Testis (tissue), 3 donors: ENCODE results near the gene PLA2G2C. TPM values are rescaled to one million over a fixed set of nuclear protein-coding genes. Genes with fewer than 3 reads are reported as not detected.

Source experiments
- DNase-seq: peaks from one replicate; pipeline ENCODE4 v3.0.0-alpha.2; 2019
- H3K27ac ChIP-seq, 2 donors: fragments of 200-600 bp; sonication (generic); one replicate each; pipeline ENCODE4 v1.5.1; 2019
- H3K27me3 ChIP-seq: fragments of 200-600 bp; sonication (generic); one replicate; pipeline ENCODE4 v1.5.1; 2019
- H3K36me3 ChIP-seq: fragments of 200-600 bp; sonication (generic); one replicate; pipeline ENCODE4 v1.5.1; 2017; ENCODE audit warnings: low read depth; ENCODE audit errors: missing control alignments
- H3K4me1 ChIP-seq: fragments of 200-600 bp; sonication (generic); one replicate; pipeline ENCODE4 v1.5.1; 2019
- H3K4me3 ChIP-seq, 2 donors: fragments of 200-600 bp; sonication (generic); one replicate each; pipeline ENCODE4 v1.5.1; 2017 to 2019
- H3K9me3 ChIP-seq: fragments of 200-600 bp; sonication (generic); one replicate; pipeline ENCODE4 v1.5.1; 2017
- CTCF ChIP-seq, 3 experiments: fragments of 450-650 bp in 2 of 3; fragments of 200-600 bp in 1 of 3; sonication (generic) in 1 of 3; IDR thresholded peaks; one replicate each; pipeline ENCODE4 v1.5.1; 2016 to 2019; ENCODE audit warnings: antibody characterized with exemption in 3 of 3, mild to moderate bottlenecking in 2 of 3, moderate library complexity in 1 of 3
- POLR2A ChIP-seq: fragments of 450-650 bp; IDR thresholded peaks from one replicate; pipeline ENCODE4 v1.6.1; 2017; ENCODE audit warnings: antibody characterized with exemption, mild to moderate bottlenecking, moderate library complexity
- WGBS, 2 donors: methylation state at CpG; one replicate each; pipeline ENCODE4 v1.1.5; 2018; 5-methylcytosine and 5-hydroxymethylcytosine counted together
- intact Hi-C: fragments of 100-400 bp; cut with DNase I; formaldehyde crosslinking; loops from one replicate; pipeline ENCODE4 v1.15.1; 2023; ENCODE audit warnings: low total_unique reads
- polyA plus RNA-seq: library from polyadenylated mRNA; stranded (reverse); fragments of 350-450 nt; fragmentation: Illumina TruSeq; extraction: RNeasy Lipid Tissue Mini Kit (QIAGEN cat#74804); gene quantifications from one replicate; pipeline ENCODE4 v1.2.3, GENCODE V29; 2014; ENCODE audit warnings: low read depth, low replicate concordance; ENCODE audit not compliant: insufficient read depth
- total RNA-seq, 2 donors: library from RNA; depleted of rRNA; stranded (reverse); fragments of >200 nt; gene quantifications; one replicate each; pipeline ENCODE4 v1.2.3, GENCODE V29; 2016

The PLA2G2C gene
- total and polyA plus RNA-seq, 3 donors from 2014 or later: 0.31 to 1.1 (median 0.47) TPM

GRCh38 chr1:20154301-20154831 lies 32.0 kb downstream of the PLA2G2C start:
- no peak overlapping the region for H3K4me3 ChIP-seq
- intact Hi-C loops: no loop called here
- peaks cover 18% of the 10 kb centered on the region for H3K4me1 ChIP-seq
- no peaks in the 10 kb centered on the region for H3K9me3 ChIP-seq
- H3K27ac ChIP-seq: no peak overlapping the region
- no peak for DNase-seq
- H3K36me3 ChIP-seq: no peaks in the 10 kb centered on the region
- WGBS, 2 donors: 77 to 79% methylated on average over 18 of the region's 18 CpGs
- TF ChIP-seq CTCF (IDR thresholded peaks at IDR 0.05) (no peak), POLR2A (no peak)
- no peaks in the 10 kb centered on the region for H3K27me3 ChIP-seq

DNA sequence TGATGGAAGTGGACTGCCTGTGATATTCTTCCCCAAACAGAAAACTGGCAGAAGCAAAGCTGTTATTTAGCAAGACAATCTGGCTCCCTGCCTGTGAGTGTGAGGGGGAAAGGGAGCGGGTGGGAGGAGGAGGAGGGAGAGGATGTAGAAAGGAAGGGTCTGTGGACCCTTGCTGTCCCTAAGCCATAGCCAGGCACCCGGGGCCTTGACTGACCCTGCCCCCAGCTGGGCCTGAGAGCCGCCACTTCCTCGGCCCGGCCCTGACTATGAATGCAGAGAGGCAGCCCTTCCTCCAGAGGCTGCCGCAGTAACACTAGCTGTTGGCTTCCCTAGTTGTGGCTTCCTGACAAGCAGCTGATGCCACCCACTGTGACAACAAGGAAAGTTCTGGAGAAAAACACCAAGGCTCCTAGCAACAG lies 33.3 kb downstream of the PLA2G2C start:
- Histone ChIP-seq H3K27ac (no peak overlapping the region), H3K9me3 (no peaks in the 10 kb centered on the region), H3K36me3 (no peaks in the 10 kb centered on the region), H3K4me1 (peaks cover 18% of the 10 kb centered on the region), H3K4me3 (no peak overlapping the region), H3K27me3 (no peaks in the 10 kb centered on the region)
- TF ChIP-seq POLR2A (no peak), CTCF (IDR thresholded peaks at IDR 0.05) (no peak)
- intact Hi-C loops: no loop called here
- WGBS, 2 donors: 52 to 80% methylated on average over 6 of the region's 6 CpGs
- DNase-seq: peak; percentile 41

DNA sequence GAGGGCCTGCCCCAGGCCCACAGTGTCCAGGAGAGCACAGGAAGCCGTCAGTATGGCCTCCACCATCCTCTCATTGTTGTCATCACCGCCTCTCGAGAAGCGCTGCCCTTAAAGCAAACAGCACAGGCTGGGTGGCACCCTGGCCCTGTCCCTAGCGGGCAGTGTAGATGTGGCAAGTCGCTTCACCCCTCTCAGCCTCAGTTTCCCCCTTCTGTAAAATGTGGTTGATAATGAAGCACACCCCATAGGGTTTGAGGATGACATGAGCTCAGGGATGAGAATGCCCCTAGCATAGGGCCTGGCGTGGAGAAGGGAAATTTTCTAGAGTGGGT lies 33.8 kb downstream of the PLA2G2C start:
- no peak for TF ChIP-seq POLR2A
- no peak for TF ChIP-seq CTCF (IDR thresholded peaks at IDR 0.05)
- intact Hi-C loops: no loop called here
- H3K27me3 ChIP-seq: no peaks in the 10 kb centered on the region
- no peak overlapping the region for H3K4me3 ChIP-seq
- DNase-seq: no peak
- WGBS, 2 donors: 61 to 84% methylated on average over 3 to 7 of the region's 7 CpGs
- peaks cover 18% of the 10 kb centered on the region for H3K4me1 ChIP-seq
- no peaks in the 10 kb centered on the region for H3K9me3 ChIP-seq
- H3K36me3 ChIP-seq: no peaks in the 10 kb centered on the region
- H3K27ac ChIP-seq: no peak overlapping the region

DNA sequence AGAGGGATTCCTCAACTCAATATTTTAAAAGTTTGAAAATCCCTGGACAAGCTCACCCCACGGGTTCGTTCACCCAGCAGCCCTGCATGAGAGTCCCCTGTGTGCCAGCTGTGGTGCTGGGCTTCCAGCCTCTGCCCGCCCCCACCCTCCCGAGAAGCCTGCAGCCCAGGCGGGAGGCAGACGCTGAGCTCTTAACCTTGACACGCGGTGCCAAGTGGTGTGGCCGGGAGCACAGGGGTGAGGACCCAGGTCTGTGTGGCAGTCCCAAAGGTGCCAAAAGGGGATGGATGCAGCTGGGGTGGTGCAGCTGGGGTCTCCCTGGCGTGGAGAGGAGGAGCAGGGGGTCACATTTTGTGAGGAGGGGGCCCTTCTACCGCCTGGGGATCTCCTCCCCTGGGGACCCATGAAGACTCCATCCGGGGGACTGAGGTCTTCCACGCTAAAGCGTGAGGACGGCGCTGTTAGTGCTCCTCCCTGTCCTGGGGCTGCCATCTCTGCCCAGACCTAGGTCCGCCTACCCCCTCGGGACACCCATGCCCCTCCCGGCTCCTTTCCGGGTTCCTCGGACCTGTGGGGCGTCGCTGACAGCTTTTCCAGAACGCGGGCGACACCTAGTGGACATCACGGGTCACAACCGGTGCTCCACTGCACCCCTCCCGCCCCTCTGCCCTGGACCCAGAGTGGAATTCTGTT lies 34.3 kb downstream of the PLA2G2C start:
- WGBS, 2 donors: 2% methylated on average over 6 to 26 of the region's 29 CpGs
- Histone ChIP-seq H3K27me3 (no peaks in the 10 kb centered on the region), H3K9me3 (no peaks in the 10 kb centered on the region), H3K36me3 (no peaks in the 10 kb centered on the region), H3K27ac (no peak overlapping the region), H3K4me1 (peaks cover 18% of the 10 kb centered on the region), H3K4me3 (peak overlapping the region; percentile 10 to 53)
- DNase-seq: peak; percentile 90
- intact Hi-C loops: no loop called here
- TF ChIP-seq POLR2A (no peak), CTCF (IDR thresholded peaks at IDR 0.05) (peak; percentile 88 to 94 (median 93))

- TF ChIP-seq CTCF (IDR thresholded peaks at IDR 0.05): no peak
- no peak for TF ChIP-seq POLR2A
- Histone ChIP-seq H3K27me3 (no peaks in the 10 kb centered on the region), H3K36me3 (no peaks in the 10 kb centered on the region), H3K9me3 (no peaks in the 10 kb centered on the region), H3K27ac (no peak overlapping the region), H3K4me3 (no peak overlapping the region), H3K4me1 (peaks cover 18% of the 10 kb centered on the region)
- DNase-seq: no peak
- WGBS, 2 donors: 74 to 76% methylated on average over 6 of the region's 6 CpGs
- intact Hi-C loops: no loop called here
Observed at GRCh38 chr1:20150969-20151368, 35.3 kb downstream of the PLA2G2C start.
